T-cell (primary cell): ENCODE results near the gene GULP1. TPM values are rescaled to one million over a fixed set of nuclear protein-coding genes. Genes with fewer than 3 reads are reported as not detected.
"Not testable (repeated sequence)": the region's sequence is repeated elsewhere in the genome, so short reads cannot be mapped to it uniquely, and the experiment has no call there.

ENCODE experiments used
- ATAC-seq, 4 experiments: fragments of 200-7000 bp in 3 of 4; fragments of 150-1000 bp in 1 of 4; cut with Tn5 transposase; replicated peaks in 1 of 4; 1 replicate in 3 of 4; 2 replicates in 1 of 4; pipeline ENCODE4 v1.10.0; 2021; ENCODE audit warnings: moderate library complexity in 3 of 4, mild to moderate bottlenecking in 2 of 4, moderate number of reproducible peaks in 1 of 4
- CTCF ChIA-PET, 2 donors: fragments of 300-600 bp; sonication (Branson Sonifier 250); formaldehyde crosslinking; loops; one replicate each; lab custom pipeline; 2022; ENCODE audit warnings: antibody characterized with exemption in 2 of 2; lab: Charles Lee
- POLR2A ChIA-PET, 2 donors: fragments of 300-600 bp; sonication (Branson Sonifier 250); formaldehyde crosslinking; loops; one replicate each; lab custom pipeline; 2022; ENCODE audit warnings: antibody characterized with exemption in 2 of 2; lab: Charles Lee
- DNase-seq, 35 experiments: peaks; one replicate each; pipeline versions ENCODE4 v3.0.0 to v3.0.0-alpha.2; 2013 to 2023
- H3K27ac ChIP-seq: one replicate; pipeline ENCODE4 v1.5.1; 2013; ENCODE audit warnings: low read length
- H3K27me3 ChIP-seq, 2 experiments: replicated peaks in 1 of 2; 1 replicate in 1 of 2; 2 replicates in 1 of 2; pipeline versions ENCODE4 v1.6.1 to v1.7.0; 2013; ENCODE audit warnings: low read length in 1 of 2, mixed read lengths in 1 of 2; ENCODE audit not compliant: control insufficient read depth in 2 of 2, insufficient read depth in 2 of 2; ENCODE audit errors: extremely low read depth in 1 of 2
- H3K36me3 ChIP-seq, 2 donors: 1 replicate in 1 of 2; 2 replicates in 1 of 2; pipeline versions ENCODE4 v1.6.1 to v1.7.0; 2013; ENCODE audit warnings: low read length in 1 of 2; ENCODE audit not compliant: control insufficient read depth in 2 of 2, insufficient read depth in 1 of 2; ENCODE audit errors: extremely low read depth in 1 of 2
- H3K4me1 ChIP-seq, 2 experiments: 1 replicate in 1 of 2; 2 replicates in 1 of 2; pipeline versions ENCODE4 v1.6.1 to v1.7.0; 2013; ENCODE audit warnings: low read length in 2 of 2, mixed read lengths in 1 of 2; ENCODE audit not compliant: insufficient read depth in 2 of 2, control insufficient read depth in 1 of 2; ENCODE audit errors: extremely low read depth in 1 of 2
- H3K4me3 ChIP-seq, 2 donors: 1 replicate in 1 of 2; 2 replicates in 1 of 2; pipeline versions ENCODE4 v1.5.1 to v1.7.0; 2013; ENCODE audit warnings: mild to moderate bottlenecking in 2 of 2, low read length in 1 of 2, moderate library complexity in 1 of 2; ENCODE audit not compliant: control insufficient read depth in 1 of 2; ENCODE audit errors: extremely low read depth in 1 of 2
- H3K9me3 ChIP-seq: 2 replicates; pipeline ENCODE4 v1.7.0; 2013
- H3K27ac Mint-ChIP-seq, 2 donors: one replicate each; pipeline ENCODE4 v1.8.0; 2020 to 2021; ENCODE audit warnings: mild to moderate bottlenecking in 2 of 2, mixed read lengths in 2 of 2
- H3K27me3 Mint-ChIP-seq, 2 donors: one replicate each; pipeline ENCODE4 v1.8.0; 2021 to 2022; ENCODE audit warnings: mixed read lengths in 2 of 2
- H3K36me3 Mint-ChIP-seq: one replicate; pipeline ENCODE4 v1.8.0; 2021; ENCODE audit warnings: mixed read lengths
- H3K4me1 Mint-ChIP-seq, 3 donors: one replicate each; pipeline ENCODE4 v1.8.0; 2020 to 2022; ENCODE audit warnings: mixed read lengths in 3 of 3, mild to moderate bottlenecking in 1 of 3
- H3K4me3 Mint-ChIP-seq, 3 donors: one replicate each; pipeline ENCODE4 v1.8.0; 2020 to 2022; ENCODE audit warnings: mild to moderate bottlenecking in 3 of 3, mixed read lengths in 3 of 3, moderate library complexity in 3 of 3
- H3K9me3 Mint-ChIP-seq, 3 donors: one replicate each; pipeline ENCODE4 v1.8.0; 2020 to 2022; ENCODE audit warnings: mixed read lengths in 3 of 3
- WGBS: methylation state at CpG from one replicate; pipeline ENCODE4 v1.1.5; 2013; ENCODE audit warnings: missing lambda C conversion rate; ENCODE audit not compliant: insufficient coverage; 5-methylcytosine and 5-hydroxymethylcytosine counted together
- total RNA-seq, 35 experiments: library from RNA in 6 of 35; stranded (reverse) in 6 of 35; fragments of 120-200 nt in 1 of 35; gene quantifications; one replicate each; pipeline versions ENCODE4 v1.2.1 to v1.2.4 and lab custom pipeline; 2013 to 2026

GULP1 gene
- total RNA-seq, 5 donors from 2014 or later (not counting 1 experiment from before 2014, with no cell fraction given) = 0.13 to 0.47 (median 0.13) TPM; not detected in 2

DNA sequence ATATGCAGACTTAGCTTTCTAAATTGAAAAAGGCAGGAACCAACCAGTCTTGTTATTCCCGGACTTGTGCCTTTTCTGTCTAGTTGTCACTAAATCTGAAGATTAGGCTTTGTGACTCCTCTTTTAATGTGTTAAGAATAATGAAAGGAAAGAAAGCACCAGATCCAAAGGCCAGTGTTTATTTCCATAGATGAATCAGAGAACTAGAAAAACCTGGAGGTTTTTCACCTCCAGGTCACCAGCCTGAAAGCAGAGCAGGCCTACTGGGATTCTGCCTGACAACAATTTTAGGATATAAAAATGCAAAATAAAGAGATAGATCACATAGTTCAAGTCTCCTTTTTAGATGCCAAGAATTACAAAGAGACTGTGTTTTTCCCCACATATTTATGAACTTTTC, 160.4 kb downstream of the GULP1 start:
- POLR2A ChIA-PET = no interaction called here
- no peak overlapping the region for H3K4me3 ChIP-seq
- H3K4me3 Mint-ChIP-seq = no peak overlapping the region
- H3K27ac ChIP-seq = no peak overlapping the region
- DNase-seq (no peak), ATAC-seq (no peak)
- no peak overlapping the region for H3K27ac Mint-ChIP-seq
- H3K4me1 ChIP-seq = no peaks in the 10 kb centered on the region
- no peaks in the 10 kb centered on the region for H3K9me3 ChIP-seq
- no peaks in the 10 kb centered on the region for H3K4me1 Mint-ChIP-seq
- CTCF ChIA-PET = interaction anchor here in 1 of 2 donors (0.5 kb wide), 1 partner anchor 484 kb away, joined by 3 read pairs; no protein-coding TSS in a partner anchor
- no peaks in the 10 kb centered on the region for H3K36me3 Mint-ChIP-seq
- WGBS = 80% methylated on average over 1 of the region's 1 CpG
- H3K27me3 Mint-ChIP-seq = peaks cover 0 to 3% of the 10 kb centered on the region in 2 donors
- peaks cover 0 to 4% of the 10 kb centered on the region in 2 experiments for H3K27me3 ChIP-seq
- H3K9me3 Mint-ChIP-seq = peaks cover 0 to 4% (median 0%) of the 10 kb centered on the region in 3 donors
- H3K36me3 ChIP-seq = no peaks in the 10 kb centered on the region

DNA sequence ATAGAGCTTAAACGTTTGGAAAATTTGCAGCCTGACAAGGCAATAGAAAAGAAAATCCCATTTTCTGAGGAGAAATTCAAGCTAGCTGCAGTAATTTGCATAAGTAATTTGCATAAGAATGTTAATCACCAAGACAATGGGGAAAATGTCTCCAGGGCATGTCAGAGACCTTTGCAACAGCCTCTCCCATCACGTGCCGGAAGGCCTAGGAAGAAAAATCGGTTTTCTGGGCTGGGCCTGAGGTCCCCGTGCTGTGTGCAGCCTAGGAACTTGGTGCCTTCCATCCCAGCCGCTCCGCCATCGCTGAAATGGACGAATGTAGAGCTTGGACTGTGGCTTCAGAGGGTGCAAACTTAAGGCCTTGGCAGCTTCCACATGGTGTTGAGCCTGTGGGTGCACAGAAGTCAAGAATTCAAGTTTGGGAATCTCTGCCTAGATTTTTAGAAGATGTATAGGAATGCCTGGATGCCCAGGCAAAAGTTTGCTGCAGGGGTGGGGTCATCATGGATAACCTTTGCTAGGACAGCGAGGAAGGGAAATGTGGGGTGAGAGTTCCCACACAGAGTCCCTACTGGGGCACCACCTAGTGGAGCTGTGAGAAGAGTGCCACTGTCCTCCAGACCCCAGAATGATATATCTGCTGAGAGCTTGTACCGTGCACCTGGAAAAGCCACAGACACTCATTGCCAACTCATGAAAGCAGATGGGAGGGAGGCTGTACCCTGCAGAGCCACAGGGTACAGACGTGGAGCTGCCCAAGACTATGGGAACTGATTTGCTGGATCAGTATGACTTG, 164.6 kb downstream of the GULP1 start:
- ChIA-PET POLR2A (interaction anchor here in 1 of 2 donors (0.6 kb wide), 1 partner anchor 805 kb away, joined by 3 read pairs; no protein-coding TSS in a partner anchor), CTCF (no interaction called here)
- WGBS = 75% methylated on average over 12 of the region's 12 CpGs
- ATAC-seq (no peak), DNase-seq (no peak)
- H3K9me3 ChIP-seq = no peaks in the 10 kb centered on the region
- no peaks in the 10 kb centered on the region for H3K36me3 Mint-ChIP-seq
- H3K4me3 ChIP-seq = no peak overlapping the region
- peaks cover 0 to 3% of the 10 kb centered on the region in 2 donors for H3K27me3 Mint-ChIP-seq
- no peak overlapping the region for H3K4me3 Mint-ChIP-seq
- no peak overlapping the region for H3K27ac ChIP-seq
- H3K36me3 ChIP-seq = no peaks in the 10 kb centered on the region
- peaks cover 0 to 4% of the 10 kb centered on the region in 2 experiments for H3K27me3 ChIP-seq
- H3K4me1 ChIP-seq = no peaks in the 10 kb centered on the region
- H3K9me3 Mint-ChIP-seq = peaks cover 0 to 4% (median 4%) of the 10 kb centered on the region in 3 donors
- no peaks in the 10 kb centered on the region for H3K4me1 Mint-ChIP-seq
- H3K27ac Mint-ChIP-seq = no peak overlapping the region

DNA sequence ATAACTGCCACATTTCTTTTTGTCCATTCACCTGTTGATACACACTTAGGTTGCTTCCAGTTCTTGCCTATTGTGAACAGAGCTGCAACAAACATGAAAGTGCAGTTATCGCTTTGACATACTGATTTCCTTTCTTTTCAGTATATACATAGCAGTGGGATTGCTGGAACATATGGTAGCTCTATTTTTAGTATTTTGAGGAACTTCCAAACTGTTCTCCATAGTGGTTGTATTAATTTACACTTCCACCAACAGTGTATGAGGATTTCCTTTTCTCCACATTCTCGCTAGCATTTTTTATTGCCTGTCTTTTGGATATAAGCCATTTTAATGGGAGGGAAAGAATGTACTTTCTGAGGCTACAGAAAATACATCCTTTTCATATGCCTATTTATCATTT, 167.4 kb downstream of the GULP1 start:
- CTCF ChIA-PET = no interaction called here
- H3K27ac Mint-ChIP-seq = no peak overlapping the region

DNA sequence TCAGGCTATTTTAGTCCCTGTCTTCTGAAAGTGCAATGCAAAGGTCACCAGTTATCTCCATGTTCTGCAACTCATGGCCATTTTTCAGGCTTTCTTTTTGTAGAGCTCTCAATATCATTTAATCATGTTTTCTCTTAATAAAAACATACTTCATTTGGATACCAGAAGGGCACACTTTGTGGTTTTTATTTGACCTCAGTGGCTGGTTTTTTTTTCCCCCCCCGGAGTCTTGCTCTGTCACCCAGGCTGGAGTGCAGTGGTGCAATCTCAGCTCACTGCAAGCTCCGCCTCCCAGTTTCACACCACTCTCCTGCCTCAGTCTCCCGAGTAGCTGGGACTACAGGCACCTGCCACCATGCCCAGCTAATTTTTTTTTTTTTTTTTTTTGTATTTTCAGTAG, 174.4 kb downstream of the GULP1 start:
- H3K4me3 Mint-ChIP-seq, H3K9me3 ChIP-seq, H3K36me3 ChIP-seq, H3K4me1 Mint-ChIP-seq, POLR2A ChIA-PET, H3K27ac ChIP-seq, CTCF ChIA-PET, H3K4me3 ChIP-seq, H3K9me3 Mint-ChIP-seq, H3K27me3 Mint-ChIP-seq, DNase-seq, ATAC-seq, H3K36me3 Mint-ChIP-seq, H3K27me3 ChIP-seq, H3K27ac Mint-ChIP-seq, H3K4me1 ChIP-seq: not testable (repeated sequence)
- 86% methylated on average over 1 of the region's 3 CpGs for WGBS

More for the DNA sequence above, 167.4 kb downstream of the GULP1 start:
- no peaks in the 10 kb centered on the region for H3K36me3 ChIP-seq
- H3K27me3 ChIP-seq = peaks cover 0 to under 1% of the 10 kb centered on the region in 2 experiments
- Mint-ChIP-seq H3K4me3 (no peak overlapping the region), H3K4me1 (no peaks in the 10 kb centered on the region), H3K9me3 (peaks cover 0 to 4% (median 4%) of the 10 kb centered on the region in 3 donors), H3K36me3 (no peaks in the 10 kb centered on the region), H3K27me3 (peaks cover 0 to under 1% of the 10 kb centered on the region in 2 donors)
- H3K4me3 ChIP-seq = no peak overlapping the region
- H3K4me1 ChIP-seq = no peaks in the 10 kb centered on the region
- no peaks in the 10 kb centered on the region for H3K9me3 ChIP-seq
- ATAC-seq (no peak), DNase-seq (no peak)
- POLR2A ChIA-PET = no interaction called here
- H3K27ac ChIP-seq = no peak overlapping the region
- no CpG with 5 or more reads among the region's 2 CpGs for WGBS

DNA sequence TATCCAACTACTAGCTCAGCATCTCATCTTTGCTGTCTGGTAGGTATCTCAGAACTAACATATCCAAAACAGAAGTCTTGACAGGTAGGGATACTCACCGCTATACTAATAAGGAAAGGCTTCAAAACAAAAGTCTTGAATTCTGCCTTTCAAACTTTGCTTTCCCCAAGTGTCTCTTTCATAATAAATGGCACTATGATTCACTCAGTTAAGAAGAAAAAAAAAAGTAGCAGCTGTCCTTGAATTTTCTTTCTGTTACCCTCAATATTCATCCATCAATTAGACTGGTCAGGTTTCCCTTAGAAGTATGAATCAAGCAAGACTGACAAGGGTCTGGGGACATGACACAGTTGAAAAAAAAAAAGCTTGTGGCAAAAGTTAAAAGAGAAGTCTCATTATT, 175.1 kb downstream of the GULP1 start:
- Mint-ChIP-seq H3K9me3 (peaks cover 0 to 5% (median 2%) of the 10 kb centered on the region in 3 donors), H3K36me3 (no peaks in the 10 kb centered on the region), H3K4me1 (no peaks in the 10 kb centered on the region), H3K4me3 (no peak overlapping the region), H3K27me3 (no peaks in the 10 kb centered on the region), H3K27ac (no peak overlapping the region)
- Histone ChIP-seq H3K9me3 (no peaks in the 10 kb centered on the region), H3K27ac (no peak overlapping the region), H3K36me3 (no peaks in the 10 kb centered on the region), H3K4me1 (no peaks in the 10 kb centered on the region), H3K4me3 (no peak overlapping the region), H3K27me3 (no peaks in the 10 kb centered on the region)
- ATAC-seq (no peak), DNase-seq (no peak)
- ChIA-PET CTCF (no interaction called here), POLR2A (no interaction called here)
- WGBS = no CpG with 5 or more reads among the region's 1 CpG

DNA sequence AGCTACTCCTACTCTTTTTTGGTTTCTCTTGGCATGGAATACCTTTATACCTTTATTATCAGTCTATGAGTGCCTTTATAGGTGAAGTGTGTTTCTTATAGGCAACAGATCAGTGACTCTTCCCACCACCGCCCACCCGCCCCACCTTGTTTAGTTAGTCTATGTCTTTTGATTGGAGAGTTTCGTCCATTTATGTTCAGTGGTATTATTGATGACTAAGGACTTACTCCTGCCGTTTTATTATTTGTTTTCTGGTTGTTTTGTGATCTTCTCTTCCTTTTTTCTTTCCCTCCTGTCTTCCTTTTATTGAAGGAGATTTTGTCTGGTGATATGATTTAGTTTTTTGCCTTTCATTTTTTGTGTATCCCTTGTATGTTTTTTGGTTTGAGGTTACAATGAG, 179.5 kb downstream of the GULP1 start:
- Histone ChIP-seq H3K27ac (no peak overlapping the region), H3K9me3 (no peaks in the 10 kb centered on the region), H3K36me3 (no peaks in the 10 kb centered on the region), H3K4me3 (no peak overlapping the region), H3K27me3 (no peaks in the 10 kb centered on the region), H3K4me1 (no peaks in the 10 kb centered on the region)
- DNase-seq = no peak
- Mint-ChIP-seq H3K27ac (no peak overlapping the region), H3K4me3 (no peak overlapping the region), H3K4me1 (no peaks in the 10 kb centered on the region), H3K36me3 (no peaks in the 10 kb centered on the region), H3K27me3 (no peaks in the 10 kb centered on the region), H3K9me3 (peaks cover 0 to 11% (median 2%) of the 10 kb centered on the region in 3 donors)
- CTCF ChIA-PET = no interaction called here
- WGBS = no CpG with 5 or more reads among the region's 4 CpGs
- no peak for ATAC-seq
- POLR2A ChIA-PET = no interaction called here
